WTC11 (cell line): ENCODE data around the gene TOMM6. TPM values are rescaled to one million over a fixed set of nuclear protein-coding genes. Genes with fewer than 3 reads are reported as not detected.
A peak's percentile ranks its signal among the peaks of the same experiment; 100 is the strongest.

ENCODE experiments used
- ATAC-seq: fragments of 200-7000 bp; cut with Tn5 transposase; 2 replicates; pipeline ENCODE4 v1.10.0; 2021; ENCODE audit warnings: mild to moderate bottlenecking, moderate library complexity
- CTCF ChIA-PET: fragments of 300-600 bp; sonication (Branson Sonifier 250); formaldehyde crosslinking; loops from one replicate; lab custom pipeline; 2021; ENCODE audit warnings: antibody characterized with exemption; lab: Charles Lee
- POLR2A ChIA-PET: fragments of 350-600 bp; sonication (Branson Sonifier 250); formaldehyde crosslinking; loops from one replicate; lab custom pipeline; 2021; ENCODE audit warnings: antibody characterized with exemption; lab: Charles Lee
- DNase-seq: peaks from one replicate; pipeline ENCODE4 v3.0.0; 2021; ENCODE audit warnings: low spot score
- H3K27ac Mint-ChIP-seq: 2 replicates; pipeline ENCODE4 v1.8.0; 2021; ENCODE audit warnings: mixed read lengths
- H3K27me3 Mint-ChIP-seq: 2 replicates; pipeline ENCODE4 v1.8.0; 2021; ENCODE audit warnings: low read depth, mild to moderate bottlenecking, moderate library complexity, mixed read lengths
- H3K36me3 Mint-ChIP-seq: 2 replicates; pipeline ENCODE4 v1.8.0; 2021; ENCODE audit warnings: mixed read lengths
- H3K4me1 Mint-ChIP-seq: 2 replicates; pipeline ENCODE4 v1.8.0; 2022; ENCODE audit warnings: mixed read lengths
- H3K4me3 Mint-ChIP-seq: 2 replicates; pipeline ENCODE4 v1.8.0; 2021; ENCODE audit warnings: mild to moderate bottlenecking, moderate library complexity, mixed read lengths
- H3K9me3 Mint-ChIP-seq: 2 replicates; pipeline ENCODE4 v1.8.0; 2021; ENCODE audit warnings: mixed read lengths
- ATF1 ChIP-seq: sonication (generic); formaldehyde crosslinking; IDR thresholded peaks from 2 replicates; pipeline ENCODE4 v1.8.1; 2023; ENCODE audit warnings: mild to moderate bottlenecking, moderate library complexity, missing genetic modification reagents
- IRF1 ChIP-seq: sonication (generic); formaldehyde crosslinking; IDR thresholded peaks from 2 replicates; pipeline ENCODE4 v1.8.0; 2023; ENCODE audit warnings: missing genetic modification reagents
- IRF2 ChIP-seq: sonication (generic); formaldehyde crosslinking; IDR thresholded peaks from 2 replicates; pipeline ENCODE4 v1.8.0; 2022; ENCODE audit warnings: low read depth, missing genetic modification reagents, borderline replicate concordance
- JUN ChIP-seq: sonication (generic); formaldehyde crosslinking; IDR thresholded peaks from 2 replicates; pipeline ENCODE4 v1.8.0; 2023; ENCODE audit warnings: mild to moderate bottlenecking, missing genetic modification reagents
- MXD4 ChIP-seq: fragments of 250-450 bp; sonication (Bioruptor Pico); IDR thresholded peaks from 2 replicates; pipeline ENCODE4 v1.8.0; 2021; ENCODE audit warnings: mild to moderate bottlenecking, moderate library complexity, borderline replicate concordance
- NFATC4 ChIP-seq: fragments of 250-450 bp; sonication (Bioruptor Pico); IDR thresholded peaks from 2 replicates; pipeline ENCODE4 v1.9.0; 2021; ENCODE audit warnings: mild to moderate bottlenecking
- NFE2L1 ChIP-seq: sonication (generic); formaldehyde crosslinking; IDR thresholded peaks from 2 replicates; pipeline ENCODE4 v1.8.1; 2023; ENCODE audit warnings: missing genetic modification reagents
- OVOL2 ChIP-seq: fragments of 250-450 bp; sonication (Bioruptor Pico); IDR thresholded peaks from 2 replicates; pipeline ENCODE4 v1.9.0; 2021; ENCODE audit warnings: mild to moderate bottlenecking, borderline replicate concordance
- PRDM15 ChIP-seq: sonication (generic); formaldehyde crosslinking; IDR thresholded peaks from 2 replicates; pipeline ENCODE4 v1.8.0; 2022; ENCODE audit warnings: missing genetic modification reagents
- SOX15 ChIP-seq: fragments of 250-450 bp; sonication (Bioruptor Pico); IDR thresholded peaks from 2 replicates; pipeline ENCODE4 v1.9.0; 2021; ENCODE audit warnings: mild to moderate bottlenecking
- TP53 ChIP-seq: sonication (generic); formaldehyde crosslinking; IDR thresholded peaks from 2 replicates; pipeline ENCODE4 v1.8.1; 2023; ENCODE audit warnings: mild to moderate bottlenecking, missing genetic modification reagents
- ZSCAN18 ChIP-seq: fragments of 250-450 bp; sonication (Bioruptor Pico); IDR thresholded peaks from 2 replicates; pipeline ENCODE4 v2.1.2; 2022; ENCODE audit warnings: mild to moderate bottlenecking, moderate library complexity
- total RNA-seq: library from RNA; stranded (reverse); gene quantifications from 3 replicates; pipeline ENCODE4 v1.2.3, GENCODE V29; 2021
- TF ChIP-seq, protein P1 (sequence below): sonication (generic); formaldehyde crosslinking; IDR thresholded peaks from 2 replicates; pipeline ENCODE4 v1.8.1; 2023; ENCODE audit warnings: mild to moderate bottlenecking, missing genetic modification reagents, borderline replicate concordance
- TF ChIP-seq, protein P2 (sequence below): sonication (generic); formaldehyde crosslinking; IDR thresholded peaks from 2 replicates; pipeline ENCODE4 v1.8.0; 2022; ENCODE audit warnings: mild to moderate bottlenecking, missing genetic modification reagents
- TF ChIP-seq, protein P3 (sequence below): fragments of 200-600 bp; IDR thresholded peaks from 2 replicates; pipeline ENCODE4 v1.8.0; 2022; ENCODE audit warnings: antibody characterized with exemption
- TF ChIP-seq, protein P4 (sequence below): sonication (generic); formaldehyde crosslinking; IDR thresholded peaks from 2 replicates; pipeline ENCODE4 v1.8.1; 2023; ENCODE audit warnings: mild to moderate bottlenecking, missing genetic modification reagents
- TF ChIP-seq, protein P5 (sequence below): sonication (generic); formaldehyde crosslinking; IDR thresholded peaks from 2 replicates; pipeline ENCODE4 v1.8.1; 2022; ENCODE audit warnings: low read depth, missing genetic modification reagents, borderline replicate concordance

The TOMM6 gene
- total RNA-seq, 1 experiment from 2014 or later: 233 TPM

DNA sequence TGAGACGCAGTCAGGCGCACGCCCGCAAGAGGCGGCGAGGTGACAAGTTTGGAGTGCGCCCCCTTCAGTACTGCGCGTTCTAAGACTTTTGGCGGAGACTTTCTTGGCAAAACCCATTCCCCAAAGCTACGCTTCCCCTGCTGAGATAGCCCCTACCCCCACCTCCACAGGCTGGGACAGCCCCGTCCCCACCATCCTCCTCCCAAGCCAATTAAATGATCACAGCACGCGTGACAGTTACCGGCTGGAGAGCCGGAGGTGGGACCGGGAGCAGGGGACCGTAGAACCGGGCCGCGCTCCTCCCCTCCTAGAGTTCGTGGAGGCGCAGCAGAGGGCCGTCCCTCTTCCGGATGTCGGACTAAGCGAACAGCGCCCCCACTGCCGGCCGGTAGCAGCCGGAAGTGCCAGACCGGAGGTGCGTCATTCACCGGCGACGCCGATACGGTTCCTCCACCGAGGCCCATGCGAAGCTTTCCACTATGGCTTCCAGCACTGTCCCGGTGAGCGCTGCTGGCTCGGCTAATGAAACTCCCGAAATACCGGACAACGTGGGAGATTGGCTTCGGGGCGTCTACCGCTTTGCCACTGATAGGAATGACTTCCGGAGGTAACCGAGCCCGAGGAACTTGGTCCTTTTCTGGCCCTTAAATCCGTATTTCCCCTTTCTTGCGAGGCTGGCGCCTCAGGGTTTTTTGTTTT lies at the start of gene TOMM6 (continued):
- TF ChIP-seq, protein P1, sequence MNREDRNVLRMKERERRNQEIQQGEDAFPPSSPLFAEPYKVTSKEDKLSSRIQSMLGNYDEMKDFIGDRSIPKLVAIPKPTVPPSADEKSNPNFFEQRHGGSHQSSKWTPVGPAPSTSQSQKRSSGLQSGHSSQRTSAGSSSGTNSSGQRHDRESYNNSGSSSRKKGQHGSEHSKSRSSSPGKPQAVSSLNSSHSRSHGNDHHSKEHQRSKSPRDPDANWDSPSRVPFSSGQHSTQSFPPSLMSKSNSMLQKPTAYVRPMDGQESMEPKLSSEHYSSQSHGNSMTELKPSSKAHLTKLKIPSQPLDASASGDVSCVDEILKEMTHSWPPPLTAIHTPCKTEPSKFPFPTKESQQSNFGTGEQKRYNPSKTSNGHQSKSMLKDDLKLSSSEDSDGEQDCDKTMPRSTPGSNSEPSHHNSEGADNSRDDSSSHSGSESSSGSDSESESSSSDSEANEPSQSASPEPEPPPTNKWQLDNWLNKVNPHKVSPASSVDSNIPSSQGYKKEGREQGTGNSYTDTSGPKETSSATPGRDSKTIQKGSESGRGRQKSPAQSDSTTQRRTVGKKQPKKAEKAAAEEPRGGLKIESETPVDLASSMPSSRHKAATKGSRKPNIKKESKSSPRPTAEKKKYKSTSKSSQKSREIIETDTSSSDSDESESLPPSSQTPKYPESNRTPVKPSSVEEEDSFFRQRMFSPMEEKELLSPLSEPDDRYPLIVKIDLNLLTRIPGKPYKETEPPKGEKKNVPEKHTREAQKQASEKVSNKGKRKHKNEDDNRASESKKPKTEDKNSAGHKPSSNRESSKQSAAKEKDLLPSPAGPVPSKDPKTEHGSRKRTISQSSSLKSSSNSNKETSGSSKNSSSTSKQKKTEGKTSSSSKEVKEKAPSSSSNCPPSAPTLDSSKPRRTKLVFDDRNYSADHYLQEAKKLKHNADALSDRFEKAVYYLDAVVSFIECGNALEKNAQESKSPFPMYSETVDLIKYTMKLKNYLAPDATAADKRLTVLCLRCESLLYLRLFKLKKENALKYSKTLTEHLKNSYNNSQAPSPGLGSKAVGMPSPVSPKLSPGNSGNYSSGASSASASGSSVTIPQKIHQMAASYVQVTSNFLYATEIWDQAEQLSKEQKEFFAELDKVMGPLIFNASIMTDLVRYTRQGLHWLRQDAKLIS (CRISPR knock-in tag): no peak
- TF ChIP-seq, protein P2, sequence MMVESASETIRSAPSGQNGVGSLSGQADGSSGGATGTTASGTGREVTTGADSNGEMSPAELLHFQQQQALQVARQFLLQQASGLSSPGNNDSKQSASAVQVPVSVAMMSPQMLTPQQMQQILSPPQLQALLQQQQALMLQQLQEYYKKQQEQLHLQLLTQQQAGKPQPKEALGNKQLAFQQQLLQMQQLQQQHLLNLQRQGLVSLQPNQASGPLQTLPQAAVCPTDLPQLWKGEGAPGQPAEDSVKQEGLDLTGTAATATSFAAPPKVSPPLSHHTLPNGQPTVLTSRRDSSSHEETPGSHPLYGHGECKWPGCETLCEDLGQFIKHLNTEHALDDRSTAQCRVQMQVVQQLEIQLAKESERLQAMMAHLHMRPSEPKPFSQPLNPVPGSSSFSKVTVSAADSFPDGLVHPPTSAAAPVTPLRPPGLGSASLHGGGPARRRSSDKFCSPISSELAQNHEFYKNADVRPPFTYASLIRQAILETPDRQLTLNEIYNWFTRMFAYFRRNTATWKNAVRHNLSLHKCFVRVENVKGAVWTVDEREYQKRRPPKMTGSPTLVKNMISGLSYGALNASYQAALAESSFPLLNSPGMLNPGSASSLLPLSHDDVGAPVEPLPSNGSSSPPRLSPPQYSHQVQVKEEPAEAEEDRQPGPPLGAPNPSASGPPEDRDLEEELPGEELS: no peak
- TF ChIP-seq PRDM15 (CRISPR knock-in tag): no peak
- TF ChIP-seq JUN (CRISPR knock-in tag): no peak
- TF ChIP-seq, protein P3, sequence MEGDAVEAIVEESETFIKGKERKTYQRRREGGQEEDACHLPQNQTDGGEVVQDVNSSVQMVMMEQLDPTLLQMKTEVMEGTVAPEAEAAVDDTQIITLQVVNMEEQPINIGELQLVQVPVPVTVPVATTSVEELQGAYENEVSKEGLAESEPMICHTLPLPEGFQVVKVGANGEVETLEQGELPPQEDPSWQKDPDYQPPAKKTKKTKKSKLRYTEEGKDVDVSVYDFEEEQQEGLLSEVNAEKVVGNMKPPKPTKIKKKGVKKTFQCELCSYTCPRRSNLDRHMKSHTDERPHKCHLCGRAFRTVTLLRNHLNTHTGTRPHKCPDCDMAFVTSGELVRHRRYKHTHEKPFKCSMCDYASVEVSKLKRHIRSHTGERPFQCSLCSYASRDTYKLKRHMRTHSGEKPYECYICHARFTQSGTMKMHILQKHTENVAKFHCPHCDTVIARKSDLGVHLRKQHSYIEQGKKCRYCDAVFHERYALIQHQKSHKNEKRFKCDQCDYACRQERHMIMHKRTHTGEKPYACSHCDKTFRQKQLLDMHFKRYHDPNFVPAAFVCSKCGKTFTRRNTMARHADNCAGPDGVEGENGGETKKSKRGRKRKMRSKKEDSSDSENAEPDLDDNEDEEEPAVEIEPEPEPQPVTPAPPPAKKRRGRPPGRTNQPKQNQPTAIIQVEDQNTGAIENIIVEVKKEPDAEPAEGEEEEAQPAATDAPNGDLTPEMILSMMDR: peak; percentile 96

DNA sequence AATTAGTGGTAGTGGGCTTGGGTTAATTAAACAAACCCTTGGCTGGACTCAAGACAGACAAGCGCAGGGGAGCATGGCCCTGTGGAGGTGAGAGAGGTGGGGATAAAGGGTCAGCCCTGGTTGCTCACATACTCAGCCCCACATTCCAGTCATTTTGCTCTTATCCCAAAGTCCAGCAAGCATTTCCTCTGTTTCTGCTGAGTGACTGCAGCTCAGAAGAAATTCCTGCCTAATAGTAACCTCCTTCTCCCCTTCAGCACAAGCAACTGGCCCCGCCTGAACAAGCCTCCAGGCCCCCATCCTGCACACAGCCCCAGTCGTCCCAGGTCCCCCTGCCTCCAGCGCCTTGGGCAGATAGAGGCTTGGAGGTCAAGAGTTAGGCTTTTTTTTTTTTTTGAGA lies 48.5 kb upstream of the TOMM6 start:
- no peak overlapping the region for H3K27ac Mint-ChIP-seq
- CTCF ChIA-PET: interaction anchor here (1.3 kb wide), 1 partner anchor 47 kb away, joined by 3 read pairs; no protein-coding TSS in a partner anchor
- peaks cover 3% of the 10 kb centered on the region; the same call in 1 of the 2 replicates for H3K27me3 Mint-ChIP-seq
- H3K36me3 Mint-ChIP-seq: no peaks in the 10 kb centered on the region
- H3K9me3 Mint-ChIP-seq: no peaks in the 10 kb centered on the region
- no peak overlapping the region for H3K4me3 Mint-ChIP-seq
- DNase-seq (no peak), ATAC-seq (no peak)
- H3K4me1 Mint-ChIP-seq: peaks cover 10% of the 10 kb centered on the region
- POLR2A ChIA-PET: no interaction called here
- TF ChIP-seq, protein P4, sequence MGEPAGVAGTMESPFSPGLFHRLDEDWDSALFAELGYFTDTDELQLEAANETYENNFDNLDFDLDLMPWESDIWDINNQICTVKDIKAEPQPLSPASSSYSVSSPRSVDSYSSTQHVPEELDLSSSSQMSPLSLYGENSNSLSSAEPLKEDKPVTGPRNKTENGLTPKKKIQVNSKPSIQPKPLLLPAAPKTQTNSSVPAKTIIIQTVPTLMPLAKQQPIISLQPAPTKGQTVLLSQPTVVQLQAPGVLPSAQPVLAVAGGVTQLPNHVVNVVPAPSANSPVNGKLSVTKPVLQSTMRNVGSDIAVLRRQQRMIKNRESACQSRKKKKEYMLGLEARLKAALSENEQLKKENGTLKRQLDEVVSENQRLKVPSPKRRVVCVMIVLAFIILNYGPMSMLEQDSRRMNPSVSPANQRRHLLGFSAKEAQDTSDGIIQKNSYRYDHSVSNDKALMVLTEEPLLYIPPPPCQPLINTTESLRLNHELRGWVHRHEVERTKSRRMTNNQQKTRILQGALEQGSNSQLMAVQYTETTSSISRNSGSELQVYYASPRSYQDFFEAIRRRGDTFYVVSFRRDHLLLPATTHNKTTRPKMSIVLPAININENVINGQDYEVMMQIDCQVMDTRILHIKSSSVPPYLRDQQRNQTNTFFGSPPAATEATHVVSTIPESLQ (CRISPR knock-in tag): no peak
- TF ChIP-seq ZSCAN18 (CRISPR knock-in tag) (no peak), OVOL2 (CRISPR knock-in tag) (no peak), TP53 (CRISPR knock-in tag) (no peak), IRF1 (CRISPR knock-in tag) (no peak), IRF2 (no peak), SOX15 (CRISPR knock-in tag) (no peak), NFATC4 (CRISPR knock-in tag) (no peak), ATF1 (CRISPR knock-in tag) (no peak), MXD4 (CRISPR knock-in tag) (no peak), NFE2L1 (CRISPR knock-in tag) (no peak)
- TF ChIP-seq, protein P5, sequence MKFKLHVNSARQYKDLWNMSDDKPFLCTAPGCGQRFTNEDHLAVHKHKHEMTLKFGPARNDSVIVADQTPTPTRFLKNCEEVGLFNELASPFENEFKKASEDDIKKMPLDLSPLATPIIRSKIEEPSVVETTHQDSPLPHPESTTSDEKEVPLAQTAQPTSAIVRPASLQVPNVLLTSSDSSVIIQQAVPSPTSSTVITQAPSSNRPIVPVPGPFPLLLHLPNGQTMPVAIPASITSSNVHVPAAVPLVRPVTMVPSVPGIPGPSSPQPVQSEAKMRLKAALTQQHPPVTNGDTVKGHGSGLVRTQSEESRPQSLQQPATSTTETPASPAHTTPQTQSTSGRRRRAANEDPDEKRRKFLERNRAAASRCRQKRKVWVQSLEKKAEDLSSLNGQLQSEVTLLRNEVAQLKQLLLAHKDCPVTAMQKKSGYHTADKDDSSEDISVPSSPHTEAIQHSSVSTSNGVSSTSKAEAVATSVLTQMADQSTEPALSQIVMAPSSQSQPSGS (CRISPR knock-in tag): no peak
